ENCODE measurements around the gene FPR3.

FPR3 gene

GRCh38 chr19:51822946-51823345 lies 28.0 kb downstream of the FPR3 start:
- no peak overlapping the region for H3K4me3 ChIP-seq (ENCODE audit: control insufficient read depth, low read depth, low read length)
- no peak for DNase-seq (ENCODE audit: low read depth)
- TF ChIP-seq CTCF (conservative IDR thresholded peaks at IDR 0.05; ENCODE audit: control insufficient read depth, insufficient read depth, low read depth, low read length) = no peak

GRCh38 chr19:51824281-51825005 lies 29.5 kb downstream of the FPR3 start:
- no peak for TF ChIP-seq CTCF (conservative IDR thresholded peaks at IDR 0.05; ENCODE audit: control insufficient read depth, insufficient read depth, low read depth, low read length)
- no peak overlapping the region for H3K4me3 ChIP-seq (ENCODE audit: control insufficient read depth, low read depth, low read length)
- no peak for DNase-seq (ENCODE audit: low read depth)

GRCh38 chr19:51830274-51830673 lies 35.3 kb downstream of the FPR3 start:
- DNase-seq (ENCODE audit: low read depth) = peak; percentile 5
- TF ChIP-seq CTCF (conservative IDR thresholded peaks at IDR 0.05; ENCODE audit: control insufficient read depth, insufficient read depth, low read depth, low read length) = no peak
- no peak overlapping the region for H3K4me3 ChIP-seq (ENCODE audit: control insufficient read depth, low read depth, low read length)

GRCh38 chr19:51837145-51837544 lies 42.2 kb downstream of the FPR3 start:
- no peak for TF ChIP-seq CTCF (conservative IDR thresholded peaks at IDR 0.05; ENCODE audit: control insufficient read depth, insufficient read depth, low read depth, low read length)
- DNase-seq (ENCODE audit: low read depth) = no peak

GRCh38 chr19:51861870-51862622 lies 67.1 kb downstream of the FPR3 start:
- H3K4me3 ChIP-seq (ENCODE audit: control insufficient read depth, low read depth, low read length) = no peak overlapping the region
- DNase-seq (ENCODE audit: low read depth) = no peak
- TF ChIP-seq CTCF (conservative IDR thresholded peaks at IDR 0.05; ENCODE audit: control insufficient read depth, insufficient read depth, low read depth, low read length) = no peak

More at GRCh38 chr19:51837145-51837544, 42.2 kb downstream of the FPR3 start:
- no peak overlapping the region for H3K4me3 ChIP-seq (ENCODE audit: control insufficient read depth, low read depth, low read length)

- DNase-seq (ENCODE audit: low read depth) = no peak
- TF ChIP-seq CTCF (conservative IDR thresholded peaks at IDR 0.05; ENCODE audit: control insufficient read depth, insufficient read depth, low read depth, low read length) = no peak
Measured at GRCh38 chr19:51873097-51873496, 78.1 kb downstream of the FPR3 start.

More at GRCh38 chr19:51873097-51873496, 78.1 kb downstream of the FPR3 start:
- H3K4me3 ChIP-seq (ENCODE audit: control insufficient read depth, low read depth, low read length) = no peak overlapping the region

Measured in fibroblast of mammary gland (primary cell).